ENCODE data around the gene HPCAL1.

GRCh38 chr2:10327896-10328669, 25.4 kb downstream of the HPCAL1 start:
- TF ChIP-seq, protein P1, sequence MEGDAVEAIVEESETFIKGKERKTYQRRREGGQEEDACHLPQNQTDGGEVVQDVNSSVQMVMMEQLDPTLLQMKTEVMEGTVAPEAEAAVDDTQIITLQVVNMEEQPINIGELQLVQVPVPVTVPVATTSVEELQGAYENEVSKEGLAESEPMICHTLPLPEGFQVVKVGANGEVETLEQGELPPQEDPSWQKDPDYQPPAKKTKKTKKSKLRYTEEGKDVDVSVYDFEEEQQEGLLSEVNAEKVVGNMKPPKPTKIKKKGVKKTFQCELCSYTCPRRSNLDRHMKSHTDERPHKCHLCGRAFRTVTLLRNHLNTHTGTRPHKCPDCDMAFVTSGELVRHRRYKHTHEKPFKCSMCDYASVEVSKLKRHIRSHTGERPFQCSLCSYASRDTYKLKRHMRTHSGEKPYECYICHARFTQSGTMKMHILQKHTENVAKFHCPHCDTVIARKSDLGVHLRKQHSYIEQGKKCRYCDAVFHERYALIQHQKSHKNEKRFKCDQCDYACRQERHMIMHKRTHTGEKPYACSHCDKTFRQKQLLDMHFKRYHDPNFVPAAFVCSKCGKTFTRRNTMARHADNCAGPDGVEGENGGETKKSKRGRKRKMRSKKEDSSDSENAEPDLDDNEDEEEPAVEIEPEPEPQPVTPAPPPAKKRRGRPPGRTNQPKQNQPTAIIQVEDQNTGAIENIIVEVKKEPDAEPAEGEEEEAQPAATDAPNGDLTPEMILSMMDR (IDR thresholded peaks at IDR 0.05), result no peak
- no peak for TF ChIP-seq ZFX (IDR thresholded peaks at IDR 0.05; ENCODE audit: borderline replicate concordance)

Data from 22Rv1 (cell line).